Measurements from ENCODE around the gene CACNB2.
"Not testable (repeated sequence)": the region's sequence is repeated elsewhere in the genome, so short reads cannot be mapped to it uniquely, and the experiment has no call there.

CACNB2 gene

GRCh38 chr10:18528292-18528691 lies 388.1 kb downstream of the CACNB2 start:
- DNase-seq, result no peak

- no peak for DNase-seq
Measured at GRCh38 chr10:18532881-18533535, 392.8 kb downstream of the CACNB2 start.

GRCh38 chr10:18533896-18534295 lies 393.7 kb downstream of the CACNB2 start:
- DNase-seq, result no peak

- no peak for DNase-seq
Measured at GRCh38 chr10:18539335-18539734, 399.1 kb downstream of the CACNB2 start.

GRCh38 chr10:18540195-18540594 lies 400.0 kb downstream of the CACNB2 start:
- no peak for DNase-seq

GRCh38 chr10:18542832-18543231 lies 402.6 kb downstream of the CACNB2 start:
- no peak for DNase-seq

GRCh38 chr10:18545621-18546305 lies 405.5 kb downstream of the CACNB2 start:
- DNase-seq, result no peak

GRCh38 chr10:18549105-18549504 lies 408.9 kb downstream of the CACNB2 start:
- no peak for DNase-seq

- DNase-seq, result no peak
Measured at GRCh38 chr10:18551473-18551872, 411.2 kb downstream of the CACNB2 start.

- no peak for DNase-seq
Measured at GRCh38 chr10:18554479-18554878, 414.3 kb downstream of the CACNB2 start.

GRCh38 chr10:18556522-18557147 lies 416.4 kb downstream of the CACNB2 start:
- no peak for DNase-seq

- DNase-seq, result no peak
Measured at GRCh38 chr10:18557960-18558359, 417.7 kb downstream of the CACNB2 start.

- no peak for DNase-seq
Measured at GRCh38 chr10:18561861-18562551, 421.8 kb downstream of the CACNB2 start.

- DNase-seq, result no peak
Measured at GRCh38 chr10:18563003-18563726, 422.9 kb downstream of the CACNB2 start.

- DNase-seq, result no peak
Measured at GRCh38 chr10:18565006-18565405, 424.8 kb downstream of the CACNB2 start.

- no peak for DNase-seq
Measured at GRCh38 chr10:18566177-18566576, 426.0 kb downstream of the CACNB2 start.

GRCh38 chr10:18567343-18567856 lies 427.2 kb downstream of the CACNB2 start:
- no peak for DNase-seq

GRCh38 chr10:18570386-18570785 lies 430.2 kb downstream of the CACNB2 start:
- DNase-seq, result not testable (repeated sequence)

GRCh38 chr10:18571076-18571475 lies 430.9 kb downstream of the CACNB2 start:
- no peak for DNase-seq

- DNase-seq, result no peak
Measured at GRCh38 chr10:18571780-18572179, 431.6 kb downstream of the CACNB2 start.

GRCh38 chr10:18572959-18573561 lies 432.8 kb downstream of the CACNB2 start:
- DNase-seq, result no peak

- no peak for DNase-seq
Measured at GRCh38 chr10:18576586-18576985, 436.4 kb downstream of the CACNB2 start.

Measured in T-helper 9 cell (primary cell).